HepG2 (cell line): ENCODE results near the gene VDAC1. TPM values are rescaled to one million over a fixed set of nuclear protein-coding genes. Genes with fewer than 3 reads are reported as not detected.
A peak's percentile ranks its signal among the peaks of the same experiment; 100 is the strongest.

ENCODE experiments used
- ATF7-NPFF ChIP-seq: sonication (generic); formaldehyde crosslinking; IDR thresholded peaks from 2 replicates; pipeline ENCODE4 v1.8.1; 2023; ENCODE audit warnings: mild to moderate bottlenecking, low read depth, missing genetic modification reagents, moderate library complexity
- BORCS8-MEF2B ChIP-seq: sonication (generic); formaldehyde crosslinking; IDR thresholded peaks from 2 replicates; pipeline ENCODE4 v1.8.0; 2022; ENCODE audit warnings: mild to moderate bottlenecking, missing genetic modification reagents
- ELF3 ChIP-seq: IDR thresholded peaks from 2 replicates; pipeline ENCODE4 v1.6.1; 2016; ENCODE audit warnings: missing genetic modification reagents, missing compliant biosample characterization
- PHB2 ChIP-seq: fragments of 450-650 bp; IDR thresholded peaks from 2 replicates; pipeline ENCODE4 v1.6.1; 2018; ENCODE audit not compliant: partially characterized antibody
- RAD51 ChIP-seq: fragments of 450-650 bp; IDR thresholded peaks from 2 replicates; pipeline ENCODE4 v1.6.1; 2016; ENCODE audit warnings: borderline replicate concordance
- SYNCRIP ChIP-seq: fragments of 200-400 bp; formaldehyde crosslinking; IDR thresholded peaks from 2 replicates; pipeline ENCODE4 v1.6.1; 2018; ENCODE audit warnings: mild to moderate bottlenecking, low read depth, low read length; ENCODE audit not compliant: insufficient read depth
- ZNF253 ChIP-seq: sonication (generic); formaldehyde crosslinking; IDR thresholded peaks from 2 replicates; pipeline ENCODE4 v1.8.0; 2022; ENCODE audit warnings: mild to moderate bottlenecking, missing genetic modification reagents, borderline replicate concordance
- ZNF296 ChIP-seq: sonication (generic); formaldehyde crosslinking; conservative IDR thresholded peaks from 2 replicates; pipeline ENCODE4 v1.5.0; 2020; ENCODE audit warnings: mild to moderate bottlenecking, missing genetic modification reagents
- ZNF615 ChIP-seq: sonication (generic); formaldehyde crosslinking; IDR thresholded peaks from 2 replicates; pipeline ENCODE4 v1.5.0; 2020; ENCODE audit warnings: mild to moderate bottlenecking, missing genetic modification reagents, borderline replicate concordance
- ZNF672 ChIP-seq: sonication (generic); formaldehyde crosslinking; IDR thresholded peaks from 2 replicates; pipeline ENCODE4 v1.8.1; 2022; ENCODE audit warnings: missing genetic modification reagents
- polyA plus RNA-seq, 8 experiments: library from polyadenylated mRNA; depleted of rRNA in 3 of 8; stranded (reverse) in 7 of 8; unstranded in 1 of 8; fragments of >200 nt; fragmentation: Illumina TruSeq in 4 of 8; extraction: Trizol in 4 of 8; gene quantifications; 2 replicates each; pipeline versions ENCODE4 v1.2.1 to v1.2.3, GENCODE V29; 2011 to 2016; ENCODE audit warnings: low read depth in 4 of 8, missing spikeins in 1 of 8, mixed read lengths in 1 of 8; ENCODE audit not compliant: insufficient read depth in 1 of 8
- total RNA-seq, 5 experiments: library from RNA; depleted of rRNA; stranded (reverse); fragments of >200 nt; fragmentation: Illumina TruSeq; extraction: Trizol; gene quantifications; 2 replicates each; pipeline ENCODE4 v1.2.3, GENCODE V29; 2016; ENCODE audit warnings: low read depth in 1 of 5
- TF ChIP-seq, protein P1 (sequence below): sonication (generic); formaldehyde crosslinking; IDR thresholded peaks from 2 replicates; pipeline ENCODE4 v1.4.0; 2020; ENCODE audit warnings: mild to moderate bottlenecking, missing genetic modification reagents, borderline replicate concordance
- TF ChIP-seq, protein P2 (sequence below): sonication (generic); formaldehyde crosslinking; IDR thresholded peaks from 2 replicates; pipeline ENCODE4 v1.8.1; 2023; ENCODE audit warnings: mild to moderate bottlenecking, missing genetic modification reagents, borderline replicate concordance
- TF ChIP-seq, protein P3 (sequence below): sonication (generic); formaldehyde crosslinking; IDR thresholded peaks from 2 replicates; pipeline ENCODE4 v1.4.0; 2020; ENCODE audit warnings: missing genetic modification reagents, borderline replicate concordance
- TF ChIP-seq, protein P4 (sequence below): sonication (generic); formaldehyde crosslinking; IDR thresholded peaks from 2 replicates; pipeline ENCODE4 v1.4.0; 2020; ENCODE audit warnings: mild to moderate bottlenecking, missing genetic modification reagents
- TF ChIP-seq, protein P5 (sequence below): IDR thresholded peaks from 2 replicates; pipeline ENCODE4 v1.6.1; 2012; ENCODE audit warnings: inconsistent platforms

Gene VDAC1
- total and polyA plus RNA-seq, 2 of the 13 experiments (the other 11 are each of a cell fraction or from before 2014, with no cell fraction given): 112 to 380 TPM

DNA sequence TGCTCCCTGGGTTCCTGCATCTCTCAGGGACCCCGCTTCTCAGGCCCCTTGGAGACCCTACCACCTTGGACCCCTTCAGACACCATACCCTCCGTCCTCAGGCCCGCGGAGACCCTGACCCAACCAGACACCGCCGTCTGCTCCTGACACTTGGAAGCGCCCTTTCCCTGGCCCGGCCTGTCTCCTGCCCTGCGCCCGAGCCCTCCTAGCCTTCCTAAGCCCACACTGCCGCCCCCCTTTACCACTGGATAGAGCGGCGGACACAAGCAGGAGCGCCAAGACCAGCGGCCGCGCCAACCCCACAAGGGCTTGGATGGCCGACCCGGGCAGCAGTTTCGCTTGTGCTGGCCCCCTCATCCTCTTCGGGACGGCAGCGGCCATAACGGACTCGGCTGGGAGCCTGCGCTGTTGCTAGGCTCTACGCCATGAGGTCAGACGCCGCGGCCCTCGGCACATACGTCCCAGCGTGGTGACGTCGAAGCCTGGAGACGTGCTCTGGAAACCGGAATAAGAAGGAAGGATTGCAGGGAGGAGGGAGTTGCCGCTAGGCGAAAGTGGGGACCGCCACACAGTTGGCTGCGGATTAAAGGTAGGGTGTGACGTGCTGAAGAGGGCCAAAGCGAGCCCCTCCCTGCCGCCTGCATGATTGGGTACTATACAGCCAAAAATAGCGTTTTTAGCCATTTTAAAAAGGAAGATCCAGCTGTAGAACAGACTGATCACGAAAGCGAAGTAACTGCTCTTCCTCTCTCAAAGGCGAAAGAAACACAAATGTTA is 36.4 kb downstream of the VDAC1 start, which contains the start of gene C5orf15 (continued):
- no peak for TF ChIP-seq SYNCRIP
- TF ChIP-seq ZNF296 (CRISPR knock-in tag): no peak
- peak; percentile 69; the same call in 1 of the 2 replicates for TF ChIP-seq ELF3 (CRISPR knock-in tag)
- no peak for TF ChIP-seq RAD51
- TF ChIP-seq ATF7-NPFF: no peak
- peak; percentile 20; the same call in 1 of the 2 replicates for TF ChIP-seq ZNF253 (CRISPR knock-in tag)
- TF ChIP-seq ZNF615 (CRISPR knock-in tag): no peak
- no peak for TF ChIP-seq ZNF672 (CRISPR knock-in tag)
- TF ChIP-seq, protein P1, sequence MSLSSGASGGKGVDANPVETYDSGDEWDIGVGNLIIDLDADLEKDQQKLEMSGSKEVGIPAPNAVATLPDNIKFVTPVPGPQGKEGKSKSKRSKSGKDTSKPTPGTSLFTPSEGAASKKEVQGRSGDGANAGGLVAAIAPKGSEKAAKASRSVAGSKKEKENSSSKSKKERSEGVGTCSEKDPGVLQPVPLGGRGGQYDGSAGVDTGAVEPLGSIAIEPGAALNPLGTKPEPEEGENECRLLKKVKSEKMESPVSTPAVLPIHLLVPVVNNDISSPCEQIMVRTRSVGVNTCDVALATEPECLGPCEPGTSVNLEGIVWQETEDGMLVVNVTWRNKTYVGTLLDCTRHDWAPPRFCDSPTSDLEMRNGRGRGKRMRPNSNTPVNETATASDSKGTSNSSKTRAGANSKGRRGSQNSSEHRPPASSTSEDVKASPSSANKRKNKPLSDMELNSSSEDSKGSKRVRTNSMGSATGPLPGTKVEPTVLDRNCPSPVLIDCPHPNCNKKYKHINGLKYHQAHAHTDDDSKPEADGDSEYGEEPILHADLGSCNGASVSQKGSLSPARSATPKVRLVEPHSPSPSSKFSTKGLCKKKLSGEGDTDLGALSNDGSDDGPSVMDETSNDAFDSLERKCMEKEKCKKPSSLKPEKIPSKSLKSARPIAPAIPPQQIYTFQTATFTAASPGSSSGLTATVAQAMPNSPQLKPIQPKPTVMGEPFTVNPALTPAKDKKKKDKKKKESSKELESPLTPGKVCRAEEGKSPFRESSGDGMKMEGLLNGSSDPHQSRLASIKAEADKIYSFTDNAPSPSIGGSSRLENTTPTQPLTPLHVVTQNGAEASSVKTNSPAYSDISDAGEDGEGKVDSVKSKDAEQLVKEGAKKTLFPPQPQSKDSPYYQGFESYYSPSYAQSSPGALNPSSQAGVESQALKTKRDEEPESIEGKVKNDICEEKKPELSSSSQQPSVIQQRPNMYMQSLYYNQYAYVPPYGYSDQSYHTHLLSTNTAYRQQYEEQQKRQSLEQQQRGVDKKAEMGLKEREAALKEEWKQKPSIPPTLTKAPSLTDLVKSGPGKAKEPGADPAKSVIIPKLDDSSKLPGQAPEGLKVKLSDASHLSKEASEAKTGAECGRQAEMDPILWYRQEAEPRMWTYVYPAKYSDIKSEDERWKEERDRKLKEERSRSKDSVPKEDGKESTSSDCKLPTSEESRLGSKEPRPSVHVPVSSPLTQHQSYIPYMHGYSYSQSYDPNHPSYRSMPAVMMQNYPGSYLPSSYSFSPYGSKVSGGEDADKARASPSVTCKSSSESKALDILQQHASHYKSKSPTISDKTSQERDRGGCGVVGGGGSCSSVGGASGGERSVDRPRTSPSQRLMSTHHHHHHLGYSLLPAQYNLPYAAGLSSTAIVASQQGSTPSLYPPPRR (CRISPR knock-in tag): peak; percentile 39; the same call in 1 of the 2 replicates
- TF ChIP-seq, protein P2, sequence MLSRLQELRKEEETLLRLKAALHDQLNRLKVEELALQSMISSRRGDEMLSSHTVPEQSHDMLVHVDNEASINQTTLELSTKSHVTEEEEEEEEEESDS: no peak
- TF ChIP-seq, protein P3, sequence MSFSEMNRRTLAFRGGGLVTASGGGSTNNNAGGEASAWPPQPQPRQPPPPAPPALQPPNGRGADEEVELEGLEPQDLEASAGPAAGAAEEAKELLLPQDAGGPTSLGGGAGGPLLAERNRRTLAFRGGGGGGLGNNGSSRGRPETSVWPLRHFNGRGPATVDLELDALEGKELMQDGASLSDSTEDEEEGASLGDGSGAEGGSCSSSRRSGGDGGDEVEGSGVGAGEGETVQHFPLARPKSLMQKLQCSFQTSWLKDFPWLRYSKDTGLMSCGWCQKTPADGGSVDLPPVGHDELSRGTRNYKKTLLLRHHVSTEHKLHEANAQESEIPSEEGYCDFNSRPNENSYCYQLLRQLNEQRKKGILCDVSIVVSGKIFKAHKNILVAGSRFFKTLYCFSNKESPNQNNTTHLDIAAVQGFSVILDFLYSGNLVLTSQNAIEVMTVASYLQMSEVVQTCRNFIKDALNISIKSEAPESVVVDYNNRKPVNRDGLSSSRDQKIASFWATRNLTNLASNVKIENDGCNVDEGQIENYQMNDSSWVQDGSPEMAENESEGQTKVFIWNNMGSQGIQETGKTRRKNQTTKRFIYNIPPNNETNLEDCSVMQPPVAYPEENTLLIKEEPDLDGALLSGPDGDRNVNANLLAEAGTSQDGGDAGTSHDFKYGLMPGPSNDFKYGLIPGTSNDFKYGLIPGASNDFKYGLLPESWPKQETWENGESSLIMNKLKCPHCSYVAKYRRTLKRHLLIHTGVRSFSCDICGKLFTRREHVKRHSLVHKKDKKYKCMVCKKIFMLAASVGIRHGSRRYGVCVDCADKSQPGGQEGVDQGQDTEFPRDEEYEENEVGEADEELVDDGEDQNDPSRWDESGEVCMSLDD (CRISPR knock-in tag): no peak
- TF ChIP-seq, protein P4, sequence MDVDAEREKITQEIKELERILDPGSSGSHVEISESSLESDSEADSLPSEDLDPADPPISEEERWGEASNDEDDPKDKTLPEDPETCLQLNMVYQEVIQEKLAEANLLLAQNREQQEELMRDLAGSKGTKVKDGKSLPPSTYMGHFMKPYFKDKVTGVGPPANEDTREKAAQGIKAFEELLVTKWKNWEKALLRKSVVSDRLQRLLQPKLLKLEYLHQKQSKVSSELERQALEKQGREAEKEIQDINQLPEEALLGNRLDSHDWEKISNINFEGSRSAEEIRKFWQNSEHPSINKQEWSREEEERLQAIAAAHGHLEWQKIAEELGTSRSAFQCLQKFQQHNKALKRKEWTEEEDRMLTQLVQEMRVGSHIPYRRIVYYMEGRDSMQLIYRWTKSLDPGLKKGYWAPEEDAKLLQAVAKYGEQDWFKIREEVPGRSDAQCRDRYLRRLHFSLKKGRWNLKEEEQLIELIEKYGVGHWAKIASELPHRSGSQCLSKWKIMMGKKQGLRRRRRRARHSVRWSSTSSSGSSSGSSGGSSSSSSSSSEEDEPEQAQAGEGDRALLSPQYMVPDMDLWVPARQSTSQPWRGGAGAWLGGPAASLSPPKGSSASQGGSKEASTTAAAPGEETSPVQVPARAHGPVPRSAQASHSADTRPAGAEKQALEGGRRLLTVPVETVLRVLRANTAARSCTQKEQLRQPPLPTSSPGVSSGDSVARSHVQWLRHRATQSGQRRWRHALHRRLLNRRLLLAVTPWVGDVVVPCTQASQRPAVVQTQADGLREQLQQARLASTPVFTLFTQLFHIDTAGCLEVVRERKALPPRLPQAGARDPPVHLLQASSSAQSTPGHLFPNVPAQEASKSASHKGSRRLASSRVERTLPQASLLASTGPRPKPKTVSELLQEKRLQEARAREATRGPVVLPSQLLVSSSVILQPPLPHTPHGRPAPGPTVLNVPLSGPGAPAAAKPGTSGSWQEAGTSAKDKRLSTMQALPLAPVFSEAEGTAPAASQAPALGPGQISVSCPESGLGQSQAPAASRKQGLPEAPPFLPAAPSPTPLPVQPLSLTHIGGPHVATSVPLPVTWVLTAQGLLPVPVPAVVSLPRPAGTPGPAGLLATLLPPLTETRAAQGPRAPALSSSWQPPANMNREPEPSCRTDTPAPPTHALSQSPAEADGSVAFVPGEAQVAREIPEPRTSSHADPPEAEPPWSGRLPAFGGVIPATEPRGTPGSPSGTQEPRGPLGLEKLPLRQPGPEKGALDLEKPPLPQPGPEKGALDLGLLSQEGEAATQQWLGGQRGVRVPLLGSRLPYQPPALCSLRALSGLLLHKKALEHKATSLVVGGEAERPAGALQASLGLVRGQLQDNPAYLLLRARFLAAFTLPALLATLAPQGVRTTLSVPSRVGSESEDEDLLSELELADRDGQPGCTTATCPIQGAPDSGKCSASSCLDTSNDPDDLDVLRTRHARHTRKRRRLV (CRISPR knock-in tag): 0 out of 2 replicates have a peak, but pooled peaks have one; percentile 26
- TF ChIP-seq BORCS8-MEF2B (CRISPR knock-in tag): peak; percentile 93
- TF ChIP-seq, protein P5, sequence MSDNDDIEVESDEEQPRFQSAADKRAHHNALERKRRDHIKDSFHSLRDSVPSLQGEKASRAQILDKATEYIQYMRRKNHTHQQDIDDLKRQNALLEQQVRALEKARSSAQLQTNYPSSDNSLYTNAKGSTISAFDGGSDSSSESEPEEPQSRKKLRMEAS: peak; percentile 85
- no peak for TF ChIP-seq PHB2
